LNCaP clone FGC (cell line): Measurements from ENCODE around the gene GRAP2.

Source experiments
- DNase-seq: peaks from one replicate; pipeline ENCODE4 v3.0.0-alpha.2; 2011; ENCODE audit warnings: low read depth
- H3K4me3 ChIP-seq: 2 replicates; pipeline ENCODE4 v1.5.1; 2011; ENCODE audit warnings: mild to moderate bottlenecking, low read depth, low read length, control low read depth
- TF ChIP-seq, protein P1 (sequence below): IDR thresholded peaks from 2 replicates; pipeline ENCODE4 v1.5.1; 2012; ENCODE audit warnings: mild to moderate bottlenecking; ENCODE audit not compliant: control insufficient read depth, insufficient read depth; ENCODE audit errors: extremely low read depth

The GRAP2 gene

DNA sequence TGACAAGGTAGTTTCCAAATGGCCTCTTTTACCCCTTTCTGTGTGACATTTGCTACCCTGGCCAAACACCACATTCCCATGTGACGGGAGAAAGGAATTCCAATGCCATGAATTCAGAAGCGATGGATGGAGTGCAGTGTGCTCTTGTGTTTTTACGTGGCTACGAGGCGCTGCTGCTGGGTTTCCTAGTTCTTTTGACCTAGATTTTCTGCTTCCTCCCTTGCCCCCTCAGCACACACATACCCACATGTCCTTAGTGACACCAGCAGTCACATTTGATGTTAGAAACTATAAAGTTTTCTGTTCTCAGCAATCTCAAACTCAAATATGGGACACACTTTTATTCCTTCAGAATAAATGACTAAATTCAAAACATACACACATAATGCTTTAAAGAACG lies 51.5 kb downstream of the GRAP2 start:
- no peak for DNase-seq
- H3K4me3 ChIP-seq, result no peak overlapping the region

DNA sequence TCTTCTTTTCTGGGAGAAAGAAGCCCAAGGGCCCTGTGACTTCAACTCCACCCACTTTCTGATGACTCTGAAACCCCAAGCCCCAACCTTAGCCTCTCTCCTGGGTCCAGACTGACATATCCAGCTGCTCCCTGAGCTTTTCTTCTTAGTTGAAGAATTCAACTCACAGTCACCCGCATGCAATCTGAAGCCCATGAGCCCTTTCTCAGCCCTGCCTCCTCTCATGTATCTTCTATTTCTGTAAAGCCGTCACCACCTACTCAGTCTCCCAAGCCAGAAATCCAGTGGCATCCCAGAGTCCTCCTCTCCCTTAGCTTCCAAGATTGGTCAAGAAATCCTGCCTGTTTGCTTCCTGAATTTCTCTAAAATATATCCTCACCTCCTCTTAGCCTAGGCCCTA lies 52.2 kb downstream of the GRAP2 start:
- TF ChIP-seq, protein P1, sequence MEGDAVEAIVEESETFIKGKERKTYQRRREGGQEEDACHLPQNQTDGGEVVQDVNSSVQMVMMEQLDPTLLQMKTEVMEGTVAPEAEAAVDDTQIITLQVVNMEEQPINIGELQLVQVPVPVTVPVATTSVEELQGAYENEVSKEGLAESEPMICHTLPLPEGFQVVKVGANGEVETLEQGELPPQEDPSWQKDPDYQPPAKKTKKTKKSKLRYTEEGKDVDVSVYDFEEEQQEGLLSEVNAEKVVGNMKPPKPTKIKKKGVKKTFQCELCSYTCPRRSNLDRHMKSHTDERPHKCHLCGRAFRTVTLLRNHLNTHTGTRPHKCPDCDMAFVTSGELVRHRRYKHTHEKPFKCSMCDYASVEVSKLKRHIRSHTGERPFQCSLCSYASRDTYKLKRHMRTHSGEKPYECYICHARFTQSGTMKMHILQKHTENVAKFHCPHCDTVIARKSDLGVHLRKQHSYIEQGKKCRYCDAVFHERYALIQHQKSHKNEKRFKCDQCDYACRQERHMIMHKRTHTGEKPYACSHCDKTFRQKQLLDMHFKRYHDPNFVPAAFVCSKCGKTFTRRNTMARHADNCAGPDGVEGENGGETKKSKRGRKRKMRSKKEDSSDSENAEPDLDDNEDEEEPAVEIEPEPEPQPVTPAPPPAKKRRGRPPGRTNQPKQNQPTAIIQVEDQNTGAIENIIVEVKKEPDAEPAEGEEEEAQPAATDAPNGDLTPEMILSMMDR, result no peak
- DNase-seq, result no peak
- no peak overlapping the region for H3K4me3 ChIP-seq

More for the DNA sequence above, 51.5 kb downstream of the GRAP2 start:
- TF ChIP-seq, protein P1, result no peak

DNA sequence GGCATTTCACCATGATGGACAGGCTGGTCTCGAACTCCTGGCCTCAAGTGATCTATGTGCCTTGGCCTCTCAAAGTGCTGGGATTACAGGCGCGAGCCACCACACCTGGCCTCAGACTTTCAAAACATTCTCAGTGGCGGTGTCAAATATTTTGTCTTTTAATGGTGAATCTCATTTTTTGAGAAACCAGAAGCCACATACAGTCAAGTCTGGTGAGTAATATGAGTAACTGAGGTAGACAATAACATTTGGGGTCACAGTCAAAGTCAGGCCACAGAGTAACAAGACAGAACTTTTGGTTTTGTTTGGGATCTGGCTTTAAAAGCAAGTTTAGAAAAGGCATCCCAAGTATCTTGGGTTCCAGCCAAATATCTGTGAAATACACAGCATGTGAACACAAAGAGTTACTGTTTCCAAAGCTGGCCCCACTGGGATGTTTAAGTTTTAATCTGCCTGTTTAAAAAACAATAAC lies 53.7 kb downstream of the GRAP2 start:
- DNase-seq, result no peak
- H3K4me3 ChIP-seq, result no peak overlapping the region
- TF ChIP-seq, protein P1, result no peak

DNA sequence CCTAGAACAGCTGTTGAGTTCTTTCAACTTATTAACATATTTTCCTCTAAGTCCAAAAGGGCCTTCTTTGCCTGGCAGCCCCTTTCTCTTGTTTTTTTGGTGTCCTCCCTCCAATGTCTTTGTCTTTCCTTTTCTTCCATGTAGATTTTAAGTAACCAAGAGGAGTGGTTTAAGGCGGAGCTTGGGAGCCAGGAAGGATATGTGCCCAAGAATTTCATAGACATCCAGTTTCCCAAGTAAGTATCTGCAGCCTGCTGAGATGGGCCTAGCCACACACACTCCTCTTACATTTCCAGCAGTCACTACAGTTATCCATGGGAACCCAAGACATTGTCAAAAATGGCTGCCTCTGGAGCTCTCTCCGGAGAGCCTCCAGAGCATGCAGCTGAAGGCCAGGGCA lies 54.8 kb downstream of the GRAP2 start:
- TF ChIP-seq, protein P1, result no peak
- H3K4me3 ChIP-seq, result no peak overlapping the region
- no peak for DNase-seq

DNA sequence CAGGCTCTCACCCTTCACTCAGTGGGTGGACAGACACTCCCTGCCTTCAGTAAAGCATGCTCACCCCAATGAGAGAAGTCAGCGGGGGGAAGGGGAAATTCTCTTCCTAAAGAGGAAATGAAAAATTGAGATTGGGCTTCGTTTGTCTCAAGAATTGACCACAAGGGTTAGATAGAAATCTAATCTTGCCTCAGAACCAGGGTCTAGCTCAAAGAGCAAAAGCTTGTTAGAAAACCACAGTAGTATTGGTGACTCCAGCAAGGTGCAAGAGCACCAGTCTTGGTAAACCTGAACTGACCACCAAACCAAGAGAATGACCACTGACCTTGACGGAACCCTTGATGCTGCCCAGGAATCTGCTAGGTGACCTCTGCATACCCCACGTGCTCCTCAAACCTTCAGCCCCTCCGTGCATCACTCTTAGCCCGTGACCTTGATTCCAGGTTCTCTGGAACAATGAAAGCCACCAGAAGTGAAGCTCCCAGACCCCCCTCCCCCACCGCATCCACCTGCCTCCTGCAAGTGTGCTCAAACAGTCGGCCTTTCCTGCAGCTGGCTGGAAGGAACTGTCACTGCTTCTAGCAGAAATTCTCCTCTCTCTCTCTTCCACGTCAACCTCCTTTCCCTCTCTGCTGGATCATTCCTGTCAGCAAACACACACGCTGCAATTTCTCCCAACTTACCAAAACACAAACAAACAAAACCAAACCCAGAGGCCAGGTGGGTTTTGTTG lies 56.2 kb downstream of the GRAP2 start:
- TF ChIP-seq, protein P1, result no peak
- DNase-seq, result no peak

DNA sequence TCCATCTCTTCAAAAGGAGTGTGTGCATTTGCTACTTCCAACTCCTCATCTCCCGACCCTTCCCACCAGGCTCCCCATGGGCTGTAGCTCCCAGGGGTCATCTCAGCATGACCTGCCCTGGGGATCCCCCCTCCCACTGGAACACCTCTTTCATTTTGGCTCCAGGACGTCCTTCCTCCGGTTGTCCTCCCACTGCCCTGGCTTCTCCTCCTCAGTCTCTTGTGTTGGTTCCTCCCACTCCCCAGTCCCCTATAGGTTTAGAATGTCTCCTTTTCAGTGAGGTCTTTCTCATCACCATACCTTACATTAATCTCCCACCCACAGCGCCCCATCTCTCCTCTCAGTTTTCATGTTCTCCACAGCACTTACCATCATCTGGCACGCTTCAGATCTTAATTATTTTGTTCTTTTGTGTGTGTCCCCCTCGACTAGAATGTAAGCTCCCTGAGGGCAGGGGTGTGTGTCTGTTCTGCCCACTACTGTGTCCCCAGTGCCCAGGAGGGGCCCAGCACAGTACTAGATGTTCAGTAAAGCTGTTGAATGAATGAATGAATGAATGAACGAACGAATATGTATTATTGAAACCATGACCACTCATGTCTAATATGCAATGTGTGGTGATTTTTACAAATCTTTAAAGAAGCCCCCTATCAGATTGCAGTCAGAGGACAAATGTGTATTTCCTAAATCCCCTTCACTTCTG lies 57.3 kb downstream of the GRAP2 start:
- no peak overlapping the region for H3K4me3 ChIP-seq
- TF ChIP-seq, protein P1, result no peak

More for the DNA sequence above, 56.2 kb downstream of the GRAP2 start:
- H3K4me3 ChIP-seq, result no peak overlapping the region

More for the DNA sequence above, 57.3 kb downstream of the GRAP2 start:
- DNase-seq, result no peak
